NB4 (cell line): ENCODE data around the gene ACACB.

ENCODE experiments used
- DNase-seq: peaks from one replicate; pipeline ENCODE4 v3.0.0; 2010; ENCODE audit warnings: low read depth
- H3K4me3 ChIP-seq: one replicate; pipeline ENCODE4 v1.5.1; 2011; ENCODE audit warnings: mild to moderate bottlenecking, low read depth, low read length, moderate library complexity
- CTCF ChIP-seq: IDR thresholded peaks from one replicate; pipeline ENCODE4 v1.5.1; 2012; ENCODE audit warnings: low read depth, low read length
- MAX ChIP-seq: IDR thresholded peaks from 2 replicates; pipeline ENCODE4 v1.6.1; 2011; ENCODE audit warnings: low read depth, low read length
- MYC ChIP-seq: IDR thresholded peaks from 2 replicates; pipeline ENCODE4 v1.6.1; 2011; ENCODE audit warnings: low read depth, low read length
- POLR2A ChIP-seq: IDR thresholded peaks from 2 replicates; pipeline ENCODE4 v1.6.1; 2011; ENCODE audit warnings: mild to moderate bottlenecking; ENCODE audit not compliant: insufficient read length; ENCODE audit errors: extremely low read depth

The ACACB gene

GRCh38 chr12:109296431-109296830 lies 180.0 kb downstream of the ACACB start:
- no peak for DNase-seq
- TF ChIP-seq MAX (no peak), MYC (no peak), CTCF (no peak), POLR2A (no peak)
- H3K4me3 ChIP-seq = no peak overlapping the region

- no peak for DNase-seq
- no peak overlapping the region for H3K4me3 ChIP-seq
- TF ChIP-seq MYC = no peak
- TF ChIP-seq POLR2A = no peak
- TF ChIP-seq MAX = no peak
- TF ChIP-seq CTCF = no peak
These were observed 183.5 kb downstream of the ACACB start for GRCh38 chr12:109299849-109300248.

GRCh38 chr12:109301643-109302168 lies 185.3 kb downstream of the ACACB start:
- no peak overlapping the region for H3K4me3 ChIP-seq
- no peak for DNase-seq
- no peak for TF ChIP-seq POLR2A
- no peak for TF ChIP-seq CTCF
- no peak for TF ChIP-seq MYC
- no peak for TF ChIP-seq MAX

- no peak overlapping the region for H3K4me3 ChIP-seq
- DNase-seq = peak; percentile 43
- TF ChIP-seq MYC (no peak), POLR2A (no peak), CTCF (no peak), MAX (no peak)
These were observed 186.0 kb downstream of the ACACB start for GRCh38 chr12:109302358-109302757.

GRCh38 chr12:109302770-109303169 lies 186.4 kb downstream of the ACACB start:
- H3K4me3 ChIP-seq = no peak overlapping the region
- no peak for DNase-seq
- no peak for TF ChIP-seq MYC
- no peak for TF ChIP-seq CTCF
- no peak for TF ChIP-seq POLR2A
- TF ChIP-seq MAX = no peak
